GM21390 (cell line): ENCODE measurements around the gene OR4C3.
"Not testable (repeated sequence)": the region's sequence is repeated elsewhere in the genome, so short reads cannot be mapped to it uniquely, and the experiment has no call there.

Source experiments
- ATAC-seq: cut with Tn5 transposase; IDR thresholded peaks from one replicate; pipeline ENCODE4 v1.9.1; 2021; ENCODE audit not compliant: unreplicated experiment

OR4C3 gene

DNA sequence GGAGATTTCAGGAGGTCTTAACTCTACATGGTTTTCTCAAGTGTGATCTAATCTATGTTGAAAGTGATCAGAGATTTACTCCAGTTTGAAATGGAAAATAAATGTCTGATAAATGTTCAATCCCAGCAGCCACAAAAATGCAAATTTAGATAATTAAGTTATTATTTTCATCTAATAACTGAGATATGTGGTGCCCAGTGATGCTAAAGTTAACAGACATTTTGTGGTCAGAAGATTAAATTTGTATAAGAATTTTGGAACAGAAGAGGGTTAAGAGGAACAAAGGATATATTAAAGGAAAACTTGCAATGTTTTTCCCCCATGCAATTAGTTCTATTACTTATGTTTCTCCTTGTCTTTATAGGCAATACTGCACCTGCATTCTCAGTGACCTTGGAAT is at the start of gene OR4C3:
Gene OR4C3 (plus strand): TSS at position 301 of the 400 bp plus-strand sequence. CDS start 102 bp downstream, outside the sequence.
- not testable (repeated sequence) for ATAC-seq

- no peak for ATAC-seq
These were observed 18.8 kb upstream of the OR4C3 start, which contains the start of gene OR4S1 for GRCh38 chr11:48305923-48306322. TSS of gene OR4S1 (plus strand) at chr11:48306223. CDS start at chr11:48306223, 0 bp downstream.

DNA sequence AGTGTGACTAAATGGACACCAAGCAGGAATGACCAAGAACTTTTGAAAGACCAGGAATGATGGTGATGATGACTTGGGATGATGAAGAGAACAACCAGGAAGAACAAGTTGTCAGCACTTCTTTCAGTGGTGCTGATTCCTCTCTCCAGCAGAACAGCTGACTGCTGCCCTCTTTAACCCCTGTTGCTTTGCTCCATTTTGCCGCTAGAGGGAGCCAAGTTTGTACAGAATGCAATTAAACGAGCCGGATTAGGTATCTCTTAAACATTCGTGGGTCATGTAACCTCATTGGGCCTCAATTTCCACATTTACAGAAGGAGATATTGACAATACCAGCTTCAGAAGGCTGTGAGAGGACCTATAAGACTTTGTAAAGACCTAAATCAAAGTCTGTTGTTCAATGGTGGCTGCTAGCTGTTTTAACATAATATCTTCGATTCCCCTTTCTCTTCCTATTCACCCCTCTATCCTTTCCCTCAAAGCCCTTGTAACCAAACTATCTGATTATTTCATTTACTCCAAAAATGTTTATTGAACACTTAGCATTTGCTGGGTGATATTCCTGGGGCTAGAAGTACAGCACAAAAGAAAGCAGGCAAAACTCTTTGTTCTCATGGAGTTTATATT is 16.8 kb upstream of the OR4C3 start:
- ATAC-seq: peak; percentile 92

- not testable (repeated sequence) for ATAC-seq
These were observed 11.1 kb upstream of the OR4C3 start for GRCh38 chr11:48313590-48313989.

DNA sequence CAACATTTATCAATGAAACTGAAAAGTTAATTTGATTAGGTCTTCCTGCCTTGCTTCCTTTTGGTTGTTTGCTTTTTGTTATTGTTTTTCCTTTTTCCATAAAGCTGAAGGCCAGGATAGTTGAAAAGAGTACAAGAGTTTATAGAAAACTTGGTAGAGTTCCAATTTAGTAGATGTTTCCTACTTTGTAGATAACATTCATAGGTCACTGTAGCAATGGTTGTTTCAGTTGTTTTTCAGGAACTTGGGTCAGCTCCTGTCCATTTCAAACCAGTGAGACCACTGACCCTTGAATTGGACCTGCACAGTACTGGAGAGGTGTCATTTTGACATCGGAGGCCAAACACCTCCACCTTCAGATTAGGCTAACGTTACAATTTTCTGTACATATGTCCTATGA is 4.9 kb upstream of the OR4C3 start:
- not testable (repeated sequence) for ATAC-seq

DNA sequence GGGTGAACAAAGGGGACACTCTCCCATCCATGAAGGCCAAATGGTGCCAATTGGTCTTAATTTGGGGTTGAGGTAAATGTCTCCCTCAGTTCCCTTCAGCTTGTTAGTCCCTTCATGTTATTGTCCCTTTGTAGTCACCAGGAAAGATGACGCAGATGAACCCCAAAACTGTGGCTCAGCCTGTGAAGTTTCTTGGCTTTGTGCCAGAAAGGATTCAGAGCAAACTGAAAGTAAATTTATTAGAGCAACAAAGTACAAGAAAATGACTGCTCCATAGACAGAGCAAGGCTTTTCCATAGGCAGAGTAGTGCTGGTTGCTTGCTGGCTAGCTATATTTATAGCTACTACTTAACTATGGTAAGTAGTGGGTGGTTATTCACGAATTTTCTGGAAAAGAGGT is 16.7 kb downstream of the OR4C3 start:
- no peak for ATAC-seq

DNA sequence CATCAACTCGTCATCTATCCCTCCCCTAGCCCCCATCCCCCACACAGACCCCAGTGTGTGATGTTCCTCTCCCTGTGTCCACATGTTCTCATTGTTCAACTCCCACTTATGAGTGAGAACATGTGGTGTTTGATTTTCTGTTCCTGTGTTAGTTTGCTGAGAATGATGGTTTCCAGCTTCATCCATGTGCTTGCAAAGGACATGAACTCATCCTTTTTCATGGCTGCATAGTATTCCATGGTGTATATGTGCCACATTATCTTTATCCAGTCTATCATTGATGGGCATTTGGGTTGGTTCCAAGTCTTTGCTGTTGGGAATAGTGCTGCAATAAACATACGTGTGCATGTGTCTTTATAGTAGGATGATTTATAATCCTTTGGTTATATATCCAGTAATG is 17.8 kb downstream of the OR4C3 start:
- not testable (repeated sequence) for ATAC-seq

- not testable (repeated sequence) for ATAC-seq
These were observed 21.6 kb downstream of the OR4C3 start for GRCh38 chr11:48346286-48346685.

DNA sequence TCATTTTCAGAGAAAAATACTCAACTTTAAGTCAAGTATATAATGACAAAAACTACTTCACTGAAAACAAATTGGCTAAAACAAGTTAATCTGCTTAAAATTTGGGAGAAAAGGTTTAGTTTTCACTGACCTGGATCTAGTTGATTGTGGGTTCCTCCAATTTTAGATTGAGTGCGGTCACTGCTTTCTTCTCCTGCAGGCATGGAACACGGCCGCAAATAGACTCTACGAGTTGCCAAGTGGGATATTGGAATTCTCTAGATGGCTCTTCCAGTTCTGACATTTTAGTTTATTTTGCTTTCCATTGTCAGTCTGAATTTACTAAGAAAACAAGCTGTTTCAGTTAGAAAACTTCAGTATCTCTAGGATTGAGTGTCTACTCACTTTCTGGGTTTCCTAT is 29.3 kb downstream of the OR4C3 start:
- ATAC-seq: no peak

- ATAC-seq: no peak
These were observed 30.0 kb downstream of the OR4C3 start for GRCh38 chr11:48354677-48355076.

GRCh38 chr11:48361289-48361688 is 36.6 kb downstream of the OR4C3 start:
- ATAC-seq: not testable (repeated sequence)

- no peak for ATAC-seq
These were observed 41.6 kb downstream of the OR4C3 start, which contains the start of gene OR4C5 for GRCh38 chr11:48366365-48366764. TSS of gene OR4C5 (minus strand) at chr11:48366465. CDS start at chr11:48366465, 0 bp downstream.
